Activated CD4-positive, CD25-positive, alpha-beta regulatory T cell treated with anti-CD3 and anti-CD28 coated beads, Interleukin-2, amount 50 U/mL, for 16 hours (primary cell): Measurements from ENCODE around the gene TMC4.
"Not testable (repeated sequence)": the region's sequence is repeated elsewhere in the genome, so short reads cannot be mapped to it uniquely, and the experiment has no call there.

Experiments
- DNase-seq: peaks from one replicate; pipeline ENCODE4 v3.0.0-alpha.2; 2020; ENCODE audit warnings: low read depth, low spot score

TMC4 gene

DNA sequence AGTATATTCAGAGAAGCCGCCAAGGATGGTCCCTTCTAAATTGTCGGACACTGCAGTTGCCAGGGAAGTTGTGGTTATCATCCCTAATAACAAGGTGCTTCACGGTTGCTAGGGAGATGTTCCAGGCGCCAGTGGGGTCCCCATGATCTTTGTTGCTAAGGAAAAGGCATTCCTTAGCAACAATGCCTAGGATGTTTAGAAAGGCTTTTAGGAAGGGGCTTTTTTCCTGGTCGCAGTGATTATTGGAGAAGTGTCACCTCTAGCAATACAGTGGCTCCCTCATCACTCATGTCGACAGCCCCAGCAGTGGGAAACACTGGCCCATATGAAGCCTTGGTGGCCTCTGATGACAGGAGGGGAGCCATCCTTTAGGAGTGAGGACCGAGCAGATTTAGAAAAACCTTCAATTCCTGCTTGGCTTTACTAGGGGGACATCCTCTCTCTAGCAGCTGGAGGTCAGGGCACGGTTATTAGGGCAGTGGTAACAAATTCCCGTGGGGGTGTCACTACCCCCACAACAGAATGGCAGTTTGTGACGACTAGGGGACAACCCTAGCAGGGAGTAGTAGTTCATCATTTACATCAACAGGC, 6.4 kb upstream of the TMC4 start:
- no peak for DNase-seq

DNA sequence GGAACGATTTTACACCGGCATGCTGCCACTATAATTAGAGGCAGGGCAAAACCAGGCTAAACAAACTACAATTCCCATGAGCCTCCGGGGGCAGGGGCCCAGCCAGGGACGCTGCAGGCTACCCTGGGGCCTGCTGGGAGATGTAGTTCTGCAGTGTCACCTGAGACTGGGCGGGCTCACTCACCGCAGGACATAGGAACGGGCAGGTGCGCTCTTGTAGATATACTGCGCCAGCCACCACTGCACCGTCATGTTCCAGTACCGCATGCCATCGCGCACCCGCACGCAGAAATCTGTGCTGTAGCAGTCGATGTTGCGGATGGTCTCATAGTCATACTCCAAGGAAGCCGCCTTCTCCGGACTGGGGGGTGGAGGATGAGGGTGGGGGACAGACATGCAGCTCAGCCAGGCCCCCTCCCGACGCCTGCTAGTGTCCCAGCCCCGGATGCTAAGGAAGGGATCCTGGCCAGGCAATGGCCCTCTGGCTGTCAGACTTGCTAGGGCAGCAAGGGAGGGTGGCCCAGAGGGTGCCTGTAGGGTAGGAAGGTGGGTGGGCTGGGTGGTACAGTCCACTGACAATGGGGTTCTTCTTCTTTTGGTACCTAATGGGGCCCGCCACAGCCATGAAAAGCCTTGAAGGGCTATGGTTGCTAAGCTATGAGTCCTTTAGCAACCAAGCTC, 5.8 kb upstream of the TMC4 start:
- DNase-seq: no peak

DNA sequence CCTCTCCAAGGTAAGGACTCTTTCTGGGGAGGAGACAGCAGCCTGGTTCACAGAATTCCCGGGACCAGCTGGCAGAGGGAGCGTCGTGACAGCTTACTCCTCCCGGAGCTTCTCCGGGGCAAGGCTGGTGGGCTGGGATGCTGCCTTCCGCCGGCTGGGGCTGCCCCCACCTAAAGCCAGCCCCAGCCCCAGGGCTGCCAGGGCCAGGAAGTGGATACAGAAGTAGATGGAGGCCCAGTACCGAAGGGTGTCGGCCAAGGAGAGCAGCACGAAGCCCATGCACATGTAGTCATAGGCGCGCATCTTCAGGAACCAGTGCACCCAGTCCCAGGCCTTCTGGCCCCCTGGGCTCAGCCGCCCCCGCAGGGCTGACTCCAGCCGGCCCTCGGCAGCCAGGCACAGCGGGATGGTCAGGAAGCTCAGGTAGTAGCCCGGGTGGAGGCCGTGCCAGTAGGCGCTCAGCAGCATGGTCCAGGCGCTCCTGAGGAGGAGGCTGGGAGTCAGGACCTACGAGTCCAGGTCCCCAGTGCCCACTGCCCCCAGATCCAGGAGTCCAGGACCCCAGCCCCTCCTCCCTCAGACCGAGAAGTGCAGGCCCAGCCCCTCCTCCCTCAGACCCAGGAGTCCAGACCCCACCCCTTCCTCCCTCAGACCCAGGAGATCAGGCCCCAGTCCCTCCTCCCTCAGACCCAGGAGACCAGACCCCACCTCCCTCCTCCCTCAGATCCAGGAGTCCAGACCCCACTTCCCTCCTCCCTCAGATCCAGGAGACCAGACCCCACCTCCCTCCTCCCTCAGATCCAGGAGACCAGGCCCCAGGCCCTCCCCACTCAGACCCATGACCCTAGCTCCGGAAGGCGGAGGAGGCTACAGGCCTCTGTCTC, 1.2 kb upstream of the TMC4 start:
- no peak for DNase-seq

DNA sequence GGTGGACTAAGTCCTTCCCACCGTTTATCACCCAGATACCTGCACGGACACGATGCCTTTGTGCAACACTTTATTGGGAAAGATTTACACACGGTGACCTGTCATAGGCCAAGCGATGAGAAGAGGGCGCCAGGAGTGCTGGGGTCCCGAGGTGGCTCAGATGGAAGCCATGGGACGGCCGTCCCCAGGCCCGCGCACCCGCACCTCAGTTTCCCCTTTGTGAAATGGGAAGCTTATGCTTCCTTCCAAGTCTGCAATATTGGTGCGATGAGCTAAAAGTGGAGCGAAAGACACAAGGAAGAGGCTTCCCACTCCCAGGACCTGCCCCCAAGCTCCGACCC, 369 bp upstream of the TMC4 start:
- DNase-seq: no peak

DNA sequence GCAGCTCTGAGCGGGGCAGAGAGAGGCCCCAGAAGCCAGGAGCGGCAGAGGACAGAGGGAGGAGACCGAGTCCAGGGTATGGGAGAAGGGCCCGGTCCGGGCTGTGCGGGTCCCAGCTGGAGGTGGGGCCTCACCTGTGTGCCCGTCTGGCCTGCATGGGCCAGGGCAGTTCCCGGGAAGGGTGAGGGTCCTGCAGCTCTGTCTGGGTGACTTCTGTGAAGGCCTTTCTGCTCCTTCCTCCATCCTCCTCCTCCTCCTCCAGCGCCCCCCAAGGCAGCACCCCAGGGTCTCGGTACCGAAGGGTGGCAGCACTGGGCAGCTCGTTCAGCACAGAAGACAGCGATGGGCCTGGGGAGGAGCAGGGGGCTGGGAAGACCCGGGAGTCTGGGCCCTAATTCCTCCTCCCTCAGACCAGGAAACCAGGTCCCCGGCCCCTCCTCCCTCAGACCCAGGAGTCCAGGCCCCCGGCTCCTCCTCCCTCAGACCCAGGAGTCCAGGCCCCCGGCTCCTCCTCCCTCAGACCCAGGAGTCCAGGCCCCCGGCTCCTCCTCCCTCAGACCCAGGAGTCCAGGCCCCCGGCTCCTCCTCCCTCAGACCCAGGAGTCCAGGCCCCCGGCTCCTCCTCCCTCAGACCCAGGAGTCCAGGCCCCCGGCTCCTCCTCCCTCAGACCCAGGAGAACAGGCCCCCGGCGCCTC, 1.1 kb downstream of the TMC4 start:
- not testable (repeated sequence) for DNase-seq

DNA sequence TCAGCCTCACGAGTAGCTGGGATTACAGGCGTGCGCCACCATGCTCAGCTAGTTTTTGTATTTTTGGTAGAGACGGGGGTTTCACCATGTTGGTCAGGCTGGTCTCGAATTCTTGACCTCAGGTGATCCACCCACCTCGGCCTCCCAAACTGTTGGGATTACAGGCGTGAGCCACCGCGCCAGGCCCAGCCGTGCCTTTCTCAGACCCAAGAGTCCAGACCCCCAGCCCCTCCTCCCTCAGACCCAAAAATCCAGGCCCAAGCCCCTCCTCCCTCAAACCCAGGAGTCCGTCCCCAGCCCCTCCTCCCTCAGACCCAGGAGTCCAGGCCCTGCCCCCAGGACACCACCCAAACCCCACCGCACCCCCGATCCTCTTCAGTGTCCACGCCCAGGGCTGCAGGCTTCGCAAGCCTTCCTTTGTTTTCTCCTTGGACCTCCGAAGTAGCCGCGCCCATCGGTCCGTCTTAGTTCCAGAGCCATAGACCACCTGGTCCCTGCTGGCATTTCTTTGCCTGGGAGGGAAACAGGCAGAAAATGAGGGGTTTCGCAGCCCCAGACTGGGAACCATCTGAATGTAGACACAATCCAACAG, 3.7 kb downstream of the TMC4 start:
- no peak for DNase-seq

DNA sequence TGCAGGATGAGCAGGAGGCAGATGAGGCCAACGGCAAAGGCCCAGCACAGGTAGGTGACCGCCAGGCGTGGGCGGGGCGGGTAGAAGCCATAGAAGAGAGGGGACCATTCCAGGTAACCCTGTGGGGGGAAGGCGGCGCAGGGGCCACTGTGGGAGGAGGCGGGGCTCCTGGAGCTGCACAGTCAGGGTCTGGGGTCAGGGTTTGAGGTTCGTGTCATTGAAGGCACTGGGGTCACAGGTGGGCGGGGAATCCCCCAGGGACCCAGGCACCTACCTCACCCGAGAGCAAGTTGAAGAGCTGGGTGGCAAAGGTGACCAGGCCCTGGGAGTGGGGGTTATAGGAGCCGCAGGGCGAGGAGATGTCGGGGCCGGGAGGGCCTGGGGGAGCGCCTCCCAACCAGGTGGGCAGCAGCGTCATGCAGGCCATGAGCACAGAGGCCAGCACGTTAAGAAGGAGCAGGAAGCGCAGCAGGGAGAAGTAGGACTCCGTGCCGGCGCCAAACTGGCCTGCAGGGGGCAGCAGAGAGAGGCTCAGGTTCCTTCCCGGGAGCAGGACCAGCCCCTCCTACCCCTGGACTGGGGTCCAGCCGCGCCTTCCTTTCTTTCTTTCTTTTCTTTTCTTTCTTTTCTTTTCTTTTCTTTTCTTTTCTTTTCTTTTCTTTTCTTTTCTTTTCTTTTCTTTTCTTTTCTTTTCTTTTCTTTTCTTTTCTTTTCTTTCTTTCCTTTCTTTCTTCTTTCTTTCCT, 4.6 kb downstream of the TMC4 start:
- DNase-seq: peak; percentile 75

DNA sequence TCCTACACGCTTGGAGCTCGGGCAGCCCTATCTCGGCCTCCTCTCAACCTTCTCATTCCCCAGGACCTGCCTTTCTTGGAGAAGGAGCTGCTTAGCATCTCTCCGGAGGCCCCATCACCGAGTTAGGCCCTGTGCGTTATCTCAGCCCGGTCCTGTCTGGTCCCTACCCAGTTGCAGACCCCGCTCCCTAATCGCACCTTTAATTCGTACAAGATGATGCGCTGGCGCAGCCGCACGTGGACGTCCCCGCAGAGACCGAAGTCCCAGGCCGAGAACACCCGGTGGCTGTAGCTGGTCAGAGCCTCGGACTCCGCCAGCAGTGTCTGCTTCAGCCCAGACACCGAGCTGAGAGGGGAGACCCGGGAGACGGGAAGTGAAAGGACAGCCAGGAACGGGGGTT, 7.7 kb downstream of the TMC4 start:
- no peak for DNase-seq

DNA sequence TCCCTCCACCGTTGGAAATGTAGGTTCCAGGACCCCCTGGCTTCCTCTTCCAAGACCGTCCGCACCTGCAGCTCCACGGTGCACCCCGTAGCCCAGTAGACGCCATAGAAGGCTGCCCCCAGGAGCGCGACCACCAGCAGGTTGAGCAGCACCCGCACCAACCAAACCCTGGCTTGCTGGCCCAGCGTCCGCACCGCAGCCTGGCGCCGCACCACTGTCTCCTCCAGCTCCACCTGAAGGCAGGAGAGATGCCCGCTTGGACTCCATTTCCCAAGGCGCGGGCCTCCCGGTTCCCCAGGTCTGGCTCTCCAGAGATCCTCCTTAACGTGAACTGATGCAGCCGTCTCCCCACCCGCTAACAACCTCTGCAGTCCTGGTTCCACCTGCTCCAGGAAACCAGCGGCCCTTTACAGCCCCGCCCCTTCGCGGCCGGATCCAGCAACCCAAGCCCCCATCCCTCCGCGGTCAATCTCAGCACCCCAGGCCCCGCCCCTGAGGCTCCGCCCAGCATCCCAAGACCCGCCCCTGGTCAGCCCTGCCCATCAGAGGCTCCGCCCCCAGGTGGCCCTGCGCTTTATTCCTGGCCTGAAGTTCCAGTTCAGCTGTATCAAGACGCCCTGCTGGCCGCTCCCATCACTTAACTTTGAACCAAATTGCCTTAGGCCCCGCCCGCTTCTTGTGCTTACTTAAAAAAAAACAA, 8.4 kb downstream of the TMC4 start:
- DNase-seq: no peak

DNA sequence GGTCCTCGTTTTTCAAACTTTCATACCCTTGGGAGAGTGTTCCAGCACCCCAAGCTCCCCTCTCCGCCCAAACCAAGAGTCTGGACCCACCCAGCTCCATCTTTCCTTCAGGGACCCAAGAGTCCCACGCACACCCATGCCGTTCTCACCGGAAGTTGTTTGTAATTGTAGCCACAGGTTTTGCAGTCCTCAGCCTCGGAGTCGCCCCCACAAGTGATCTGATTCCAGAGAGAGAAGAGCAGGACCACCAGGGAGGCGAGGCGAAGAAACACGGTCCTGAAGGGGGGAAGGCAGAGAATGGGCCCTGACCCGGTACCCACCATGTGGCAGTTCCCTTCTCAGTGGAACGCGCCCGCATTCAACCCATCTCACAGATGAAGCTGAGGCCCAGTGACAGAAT, 10.1 kb downstream of the TMC4 start:
- no peak for DNase-seq

DNA sequence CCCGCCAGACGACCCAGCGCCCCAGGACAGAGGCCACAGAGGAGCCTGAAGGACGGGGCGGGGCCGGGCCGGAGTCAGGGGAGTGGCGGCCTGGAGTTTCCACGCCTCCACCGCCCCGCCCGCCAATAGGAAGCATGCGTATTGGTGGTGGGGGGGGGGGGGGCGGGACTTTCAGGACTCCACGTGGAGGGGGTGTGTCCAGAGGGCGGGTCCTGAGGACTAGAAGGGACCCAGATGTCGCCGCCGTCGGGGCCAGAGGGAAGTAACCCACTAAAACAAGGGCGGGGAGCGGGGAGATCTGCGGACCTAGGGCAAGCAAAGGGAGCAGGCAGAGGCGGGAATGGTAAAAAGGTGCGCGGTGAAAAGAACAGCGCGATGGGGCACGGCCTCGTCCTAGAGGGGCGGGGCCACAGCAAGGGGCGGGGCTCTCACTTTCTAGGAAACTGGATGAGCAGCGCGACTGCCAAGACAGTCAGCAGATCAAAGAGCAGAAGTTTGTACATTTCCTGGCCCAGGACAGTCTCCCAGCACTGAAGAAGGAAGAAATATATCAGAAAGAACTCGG, 10.6 kb downstream of the TMC4 start:
- DNase-seq: peak; percentile 62

DNA sequence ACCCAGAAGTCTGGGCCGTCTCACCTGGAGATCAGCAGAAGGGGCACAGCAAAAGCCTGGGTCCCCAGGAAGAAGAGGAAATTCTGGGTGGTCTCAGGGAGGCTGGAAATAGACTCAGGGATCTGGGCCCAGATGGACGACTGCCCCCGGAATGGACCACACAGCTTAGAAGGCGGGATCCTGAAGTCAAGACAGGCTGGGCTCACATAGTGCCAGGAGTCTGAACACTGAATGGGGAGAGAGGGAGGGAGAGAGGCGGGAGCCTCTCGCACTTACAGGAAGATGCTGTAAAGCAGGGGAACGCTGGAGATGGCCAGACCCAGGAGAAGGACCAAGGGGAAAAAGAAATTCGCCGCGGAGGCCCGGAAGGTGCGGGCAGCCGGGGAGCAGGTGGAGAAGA, 12.1 kb downstream of the TMC4 start:
- DNase-seq: no peak

DNA sequence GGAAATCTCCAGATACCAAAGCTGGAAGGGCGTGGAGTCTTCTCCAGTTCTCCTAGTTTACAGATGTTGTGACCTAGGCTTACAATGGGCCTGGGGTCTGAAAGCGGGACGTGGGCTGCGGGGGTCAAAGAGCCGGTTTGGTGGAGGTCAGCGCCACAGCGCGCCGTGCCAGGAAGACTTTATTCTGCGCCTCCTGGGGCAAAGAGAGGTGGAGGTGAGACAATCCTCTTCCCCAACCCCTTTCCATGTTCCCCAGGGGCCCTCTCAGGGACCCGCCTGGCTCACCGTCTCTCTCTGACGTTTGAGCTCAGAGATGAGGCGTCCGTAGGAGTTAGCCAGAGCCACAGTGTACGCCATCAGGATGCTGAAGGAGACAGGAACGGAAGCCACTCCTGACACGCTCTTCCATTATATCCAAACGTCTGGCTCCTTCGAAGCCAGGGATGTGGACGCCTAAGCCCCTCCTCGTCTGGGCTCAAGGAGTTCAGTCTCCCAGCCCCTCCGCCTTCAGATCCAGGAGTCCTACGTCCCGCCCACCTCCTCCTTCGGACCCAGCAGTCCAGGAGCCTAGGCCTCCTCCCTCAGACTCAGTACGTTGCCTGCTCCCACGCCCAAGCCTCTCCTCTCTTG, 12.7 kb downstream of the TMC4 start:
- no peak for DNase-seq

DNA sequence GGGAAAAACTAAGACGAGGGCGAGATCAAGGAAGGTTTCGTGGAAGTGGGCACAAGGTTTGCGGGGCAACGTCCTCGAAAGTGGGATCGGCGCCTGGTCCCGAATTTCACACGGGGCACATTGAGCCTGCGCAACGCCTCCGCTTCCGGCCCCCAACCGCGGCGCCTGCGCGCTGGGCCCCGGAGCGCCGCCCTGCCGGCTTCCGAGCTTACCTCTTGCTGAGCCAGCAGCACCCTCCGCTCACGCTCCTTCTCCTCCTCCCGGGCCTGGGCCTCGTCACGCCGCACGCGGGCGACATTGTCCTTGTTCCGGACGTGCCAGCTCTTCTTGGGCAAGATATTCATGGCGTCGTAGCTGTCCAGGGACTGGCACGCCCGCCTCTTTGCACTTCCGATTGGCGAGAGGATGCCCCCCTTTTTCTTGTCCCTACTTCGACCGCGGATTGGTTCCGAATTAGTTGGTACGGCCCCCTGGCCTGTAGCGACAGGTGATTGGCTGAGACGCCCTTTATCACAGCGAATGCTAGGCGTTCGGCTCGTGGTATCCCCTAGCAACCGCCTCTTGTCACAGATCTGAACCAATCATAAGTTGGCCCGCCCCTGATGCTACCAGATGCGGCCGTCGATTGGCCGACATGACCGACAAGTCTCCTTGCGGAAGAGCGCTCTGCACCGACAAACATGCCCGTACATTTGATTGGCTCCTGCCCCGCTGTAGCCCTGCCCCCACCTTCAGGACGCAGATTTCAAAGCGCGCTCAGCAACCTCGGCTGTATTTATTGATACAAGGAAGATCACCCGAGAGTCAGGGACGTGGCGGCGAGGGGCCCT, 13.4 kb downstream of the TMC4 start, which contains the start of gene LENG1:
TSS of gene LENG1 (minus strand) at position 370 of the 830 bp plus-strand sequence. CDS start at position 344, 26 bp downstream.
- DNase-seq: peak; percentile 99

DNA sequence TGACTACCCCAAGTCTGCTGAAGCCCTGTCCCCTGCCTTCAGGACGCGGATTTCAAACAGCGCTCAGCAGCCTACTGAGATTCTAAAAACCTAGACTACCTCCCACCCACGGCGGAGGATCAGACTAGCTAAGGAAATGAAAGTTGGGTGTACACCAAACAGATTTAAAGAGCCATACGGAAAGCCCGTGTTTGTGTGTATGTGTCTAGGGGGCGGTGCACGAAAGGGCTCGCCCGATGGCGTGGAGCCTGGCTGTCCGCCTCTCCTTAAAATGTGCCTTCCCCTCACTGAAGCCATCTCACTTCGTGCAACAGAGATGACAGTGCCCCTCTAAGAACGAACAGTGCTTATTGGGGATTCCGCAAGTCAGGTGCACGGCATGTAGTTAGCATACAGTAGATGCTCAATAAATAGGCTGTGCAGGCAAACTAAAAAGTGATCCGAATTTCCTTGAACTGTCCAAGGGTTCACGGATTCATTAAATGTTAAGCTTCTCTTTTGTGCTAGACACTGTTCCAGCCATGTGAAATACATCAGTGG, 14.1 kb downstream of the TMC4 start:
- no peak for DNase-seq

DNA sequence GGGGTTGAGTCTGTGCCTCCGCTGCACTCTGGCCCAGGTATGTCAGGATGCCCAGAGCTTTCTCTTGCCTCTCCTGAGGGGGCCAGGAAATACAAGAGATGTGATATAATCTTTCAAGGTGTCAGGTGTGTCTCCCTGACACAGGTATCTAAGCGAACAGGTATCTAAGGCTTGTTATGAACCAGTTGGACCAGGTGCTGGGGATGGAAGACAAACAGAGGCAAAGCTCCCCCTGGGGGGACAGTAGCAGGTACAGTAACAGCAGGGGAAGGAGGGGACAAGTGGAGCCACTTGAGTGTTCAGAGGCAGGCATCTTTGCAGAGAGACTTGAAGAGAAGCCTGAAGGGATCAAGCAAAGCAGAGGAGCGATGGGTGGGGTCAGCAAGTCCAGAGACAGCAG, 16.0 kb downstream of the TMC4 start:
- no peak for DNase-seq

DNA sequence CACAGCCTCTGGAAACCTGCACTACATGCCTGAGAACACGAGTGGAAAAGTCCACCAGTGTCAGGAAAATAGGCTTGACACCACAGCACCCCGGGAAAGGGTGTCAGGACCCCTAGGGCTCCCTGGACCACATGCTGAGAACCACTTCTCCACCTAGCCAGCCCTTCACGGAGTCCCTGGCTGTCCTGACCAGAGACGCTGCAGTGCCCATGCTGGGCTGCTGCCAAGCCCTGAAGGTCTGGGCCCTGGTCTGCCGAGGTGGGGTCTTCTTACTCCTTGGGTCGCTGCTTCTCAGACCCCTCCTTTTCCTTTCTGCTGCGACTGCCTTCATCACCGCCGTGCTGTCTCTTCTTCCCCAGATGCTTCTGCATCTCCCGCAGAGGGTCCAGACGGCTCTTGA, 16.5 kb downstream of the TMC4 start:
- no peak for DNase-seq

DNA sequence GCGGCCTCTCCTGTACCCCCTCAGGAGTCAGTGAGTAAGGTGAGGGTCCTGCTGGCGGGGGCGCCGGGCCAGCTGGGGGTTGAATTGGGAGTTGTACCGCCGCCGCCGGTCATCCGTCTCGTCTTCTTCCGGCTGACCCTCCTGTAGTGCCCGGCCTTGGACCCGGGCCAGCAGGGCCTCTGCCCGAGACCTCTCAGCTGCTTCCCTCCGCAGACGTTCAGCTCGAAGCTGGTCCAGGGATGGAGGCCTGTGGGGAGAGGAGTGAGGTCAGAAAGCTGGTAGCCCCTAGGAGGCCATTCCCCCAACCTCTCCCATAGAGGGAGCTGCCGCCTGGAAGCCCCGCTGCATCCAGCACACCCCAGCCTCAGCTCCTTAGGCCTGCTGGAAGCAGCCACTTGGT, 17.3 kb downstream of the TMC4 start:
- no peak for DNase-seq
